T-helper 2 cell treated with Interferon-gamma antibody and Interleukin-4, amounts not matched to agents 100 ng/mL and 5 ng/mL, for 36 hours (primary cell): ENCODE data around the gene DYNLL1. TPM values are rescaled to one million over a fixed set of nuclear protein-coding genes. Genes with fewer than 3 reads are reported as not detected.

ENCODE experiments used
- intact Hi-C: fragments of 100-400 bp; cut with micrococcal nuclease; formaldehyde crosslinking; loops from one replicate; pipeline ENCODE4 v1.15.1; 2023
- total RNA-seq: library from RNA; stranded (reverse); gene quantifications from 2 replicates; pipeline ENCODE4 v1.2.3, GENCODE V29; 2022

Gene DYNLL1
- total RNA-seq, 1 donor from 2014 or later: 335 TPM

GRCh38 chr12:120546050-120546386, 50.1 kb downstream of the DYNLL1 start:
- intact Hi-C loops: no loop called here

Other genes starting within 250 kb of the DYNLL1 start
- gene PXN, start 230.4 kb upstream of the DYNLL1 start, total RNA-seq: 177 and 182 TPM in 2 replicates
- gene RNU4-2, start 204.2 kb upstream of the DYNLL1 start, total RNA-seq: 7,202 and 7,829 TPM in 2 replicates
- 3,138 and 3,380 TPM in 2 replicates for gene RNU4-1, start 202.9 kb upstream of the DYNLL1 start, total RNA-seq
- gene SIRT4, start 193.8 kb upstream of the DYNLL1 start, total RNA-seq: 1.2 and 1.6 TPM in 2 replicates
- gene PLA2G1B, start 168.3 kb upstream of the DYNLL1 start, total RNA-seq: not detected in 2 replicates
- gene MSI1, start 126.9 kb upstream of the DYNLL1 start, total RNA-seq: not detected in 2 replicates
- gene COX6A1, start 58.0 kb upstream of the DYNLL1 start, total RNA-seq: 280 and 287 TPM in 2 replicates
- gene TRIAP1, start 49.7 kb upstream of the DYNLL1 start, total RNA-seq: 30.7 and 31.9 TPM in 2 replicates
- gene GATC, start 49.7 kb upstream of the DYNLL1 start, total RNA-seq: 27.9 and 29.0 TPM in 2 replicates
- 203 TPM in 2 replicates for gene SRSF9, start 26.4 kb upstream of the DYNLL1 start, total RNA-seq
- gene COQ5, start 33.0 kb downstream of the DYNLL1 start, total RNA-seq: 28.7 and 31.0 TPM in 2 replicates
- 173 and 183 TPM in 2 replicates for gene RNF10, start 38.2 kb downstream of the DYNLL1 start, total RNA-seq
- 63.5 and 67.7 TPM in 2 replicates for gene POP5, start 85.3 kb downstream of the DYNLL1 start, total RNA-seq
- not detected in 2 replicates for gene CABP1, start 144.5 kb downstream of the DYNLL1 start, total RNA-seq
- 139 and 143 TPM in 2 replicates for gene MLEC, start 191.0 kb downstream of the DYNLL1 start, total RNA-seq
- 20.3 and 20.6 TPM in 2 replicates for gene UNC119B, start 214.3 kb downstream of the DYNLL1 start, total RNA-seq
- gene ACADS, start 229.7 kb downstream of the DYNLL1 start, total RNA-seq: 14.6 and 17.6 TPM in 2 replicates